RPMI7951 (cell line): ENCODE measurements around the gene ATP2B2. TPM values are rescaled to one million over a fixed set of nuclear protein-coding genes. Genes with fewer than 3 reads are reported as not detected.

ENCODE experiments used
- DNase-seq: peaks from one replicate; pipeline ENCODE4 v3.0.0-alpha.2; 2012; ENCODE audit warnings: low read depth
- total RNA-seq: library from RNA; depleted of rRNA; stranded (reverse); fragments of >200 nt; shearing (Covaris generic); gene quantifications from 2 replicates; pipeline ENCODE4 v1.2.3, GENCODE V29; 2014; rRNA removed

Gene ATP2B2
- total RNA-seq, 1 experiment from 2014 or later = 0.72 TPM

DNA sequence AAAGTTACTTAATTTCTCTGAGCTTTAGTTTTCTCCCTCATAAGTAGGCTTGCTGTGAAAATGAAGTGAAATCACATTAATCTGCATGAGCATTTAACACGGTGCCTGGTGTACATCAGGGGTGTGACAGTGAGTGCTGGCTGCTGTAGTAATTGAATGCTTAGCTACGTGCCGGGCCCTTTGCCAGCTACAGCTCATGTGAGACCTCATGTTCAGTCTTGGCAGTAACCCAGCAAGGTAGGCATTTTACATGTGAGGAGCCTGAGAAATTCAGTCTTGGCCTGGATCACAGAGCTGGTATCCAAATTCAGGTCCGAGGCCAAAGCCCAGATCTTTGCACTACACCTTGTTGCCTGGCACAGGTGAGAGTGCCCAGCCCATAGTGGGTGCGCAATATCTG lies 221.7 kb downstream of the ATP2B2 start:
- no peak for DNase-seq

GRCh38 chr3:10281951-10282350 lies 223.4 kb downstream of the ATP2B2 start:
- DNase-seq = no peak

- no peak for DNase-seq
Observed at GRCh38 chr3:10280571-10280970, 224.8 kb downstream of the ATP2B2 start.

GRCh38 chr3:10280177-10280529 lies 225.2 kb downstream of the ATP2B2 start:
- DNase-seq = no peak

GRCh38 chr3:10279384-10280176 lies 225.8 kb downstream of the ATP2B2 start:
- DNase-seq = no peak

DNA sequence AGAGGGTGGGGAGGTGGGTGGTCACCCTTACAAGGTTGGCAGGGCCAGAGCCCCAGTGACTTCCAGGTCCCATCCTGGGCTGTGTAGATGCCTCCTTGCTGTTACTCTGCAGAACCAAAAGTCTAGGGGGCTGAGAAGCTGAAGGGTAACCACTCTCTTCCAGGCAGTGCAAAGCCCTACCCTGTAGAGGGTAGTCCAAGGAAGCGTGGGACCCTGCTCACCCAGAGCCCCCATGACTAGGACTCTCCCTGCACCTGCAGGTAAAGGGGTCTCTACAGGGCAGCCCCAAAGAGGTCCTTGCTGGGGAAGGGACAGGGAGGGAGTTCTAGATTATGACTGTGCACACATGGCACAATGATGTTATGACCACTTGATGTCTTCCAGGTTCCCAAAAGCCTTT lies 226.9 kb downstream of the ATP2B2 start:
- DNase-seq = no peak

- DNase-seq = no peak
Observed at GRCh38 chr3:10277115-10277625, 228.2 kb downstream of the ATP2B2 start.

DNA sequence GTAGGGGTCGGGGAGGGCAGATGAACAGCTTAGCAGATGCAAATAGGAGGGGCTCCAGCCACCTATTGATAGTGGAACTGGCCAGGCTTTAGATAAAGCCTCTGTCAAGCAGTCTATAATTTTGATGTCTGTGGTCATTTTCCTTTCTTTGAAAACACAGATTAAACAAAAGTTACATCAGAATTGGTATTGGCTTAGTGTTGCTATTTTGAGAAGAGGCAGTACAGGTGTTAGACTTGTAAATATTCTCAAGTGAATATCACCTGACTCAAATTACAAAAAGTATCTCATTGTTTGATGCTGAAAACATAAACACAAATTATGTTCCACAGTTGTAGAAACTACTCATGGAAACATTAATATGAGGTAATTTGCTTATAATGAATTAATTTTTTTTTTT lies 230.8 kb downstream of the ATP2B2 start:
- DNase-seq = no peak

Other genes starting within 250 kb of the ATP2B2 start
- gene GHRL, start 212.6 kb downstream of the ATP2B2 start, total RNA-seq = not detected in 2 replicates
- 223 TPM in 2 replicates for gene SEC13, start 184.5 kb downstream of the ATP2B2 start, total RNA-seq